NCI-H1048 (cell line): Measurements from ENCODE around the gene DHRS12.

Source experiments
- DNase-seq: peaks from one replicate; lab custom pipeline; 2025; lab: John Stamatoyannopoulos, UW

Gene DHRS12

DNA sequence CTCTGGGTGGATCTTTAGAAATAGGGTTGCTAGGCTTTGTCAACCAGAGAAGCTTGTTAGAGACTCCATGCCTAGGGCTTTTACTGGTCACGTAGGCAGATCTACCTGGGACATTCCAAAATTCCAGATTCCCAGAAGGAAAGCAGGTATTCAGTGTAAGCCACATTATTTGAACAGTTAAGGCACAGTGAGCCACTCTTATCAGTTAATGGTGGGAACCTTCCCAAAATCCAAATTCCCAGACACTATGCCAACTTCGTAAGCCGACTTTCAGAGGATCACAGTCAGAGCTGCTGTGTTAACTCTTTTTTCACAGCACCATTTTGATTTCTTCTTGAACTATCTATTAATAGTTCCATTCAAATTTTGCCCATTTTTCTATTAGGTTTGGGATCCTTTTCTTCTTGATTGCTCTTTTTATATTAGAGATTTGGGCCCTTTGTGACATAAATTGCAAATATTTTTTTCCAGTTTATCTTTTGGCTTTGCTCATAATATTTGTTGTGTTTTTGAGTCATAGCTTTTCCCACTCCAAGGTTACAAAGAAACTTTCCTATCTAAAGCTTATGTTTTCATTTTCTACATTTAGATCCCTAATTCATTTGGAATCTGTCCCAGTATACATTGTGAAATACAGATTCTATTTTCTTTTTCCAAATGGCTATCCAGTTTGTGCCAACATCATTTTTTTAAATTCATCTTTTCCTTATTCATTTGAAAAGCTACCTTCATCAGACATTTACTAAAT, 77.3 kb downstream of the DHRS12 start:
- no peak for DNase-seq

DNA sequence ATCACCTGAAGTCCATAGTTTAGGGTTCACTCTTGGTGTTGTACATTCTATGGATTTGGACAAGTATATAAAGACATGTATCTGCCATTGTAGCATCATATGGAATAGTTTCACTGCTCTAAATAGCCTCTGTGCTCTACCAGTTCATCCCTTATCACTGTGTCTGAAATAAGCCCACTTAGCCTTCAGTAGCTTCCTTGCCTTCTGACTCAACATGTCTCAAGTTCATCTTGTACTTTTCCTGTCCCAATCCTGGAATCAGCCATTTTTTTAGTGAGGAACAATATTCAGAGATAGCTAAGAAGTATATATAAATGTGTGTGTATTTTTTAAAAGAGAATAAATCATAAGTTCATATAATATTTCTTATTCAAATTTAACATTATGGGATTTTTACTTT, 79.2 kb downstream of the DHRS12 start:
- DNase-seq = no peak

DNA sequence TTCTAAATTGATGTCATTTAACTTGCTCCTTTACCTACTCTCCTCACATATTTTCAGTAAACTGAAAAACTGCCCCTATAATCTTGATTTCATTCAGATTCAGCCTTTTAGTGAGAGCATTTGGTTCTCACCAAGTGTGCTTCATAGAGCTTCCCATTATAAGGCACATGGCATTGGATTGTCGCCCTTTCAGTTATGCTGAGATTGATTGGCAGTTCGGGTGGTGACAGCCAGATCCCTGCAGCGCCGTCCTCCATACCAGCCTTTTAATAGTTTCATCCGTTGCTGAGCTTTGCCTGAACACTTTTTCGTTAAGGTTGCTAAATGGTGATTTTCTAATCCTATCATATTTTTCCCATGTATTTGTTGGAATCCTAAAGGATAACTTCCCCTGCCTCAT, 80.4 kb downstream of the DHRS12 start:
- no peak for DNase-seq

DNA sequence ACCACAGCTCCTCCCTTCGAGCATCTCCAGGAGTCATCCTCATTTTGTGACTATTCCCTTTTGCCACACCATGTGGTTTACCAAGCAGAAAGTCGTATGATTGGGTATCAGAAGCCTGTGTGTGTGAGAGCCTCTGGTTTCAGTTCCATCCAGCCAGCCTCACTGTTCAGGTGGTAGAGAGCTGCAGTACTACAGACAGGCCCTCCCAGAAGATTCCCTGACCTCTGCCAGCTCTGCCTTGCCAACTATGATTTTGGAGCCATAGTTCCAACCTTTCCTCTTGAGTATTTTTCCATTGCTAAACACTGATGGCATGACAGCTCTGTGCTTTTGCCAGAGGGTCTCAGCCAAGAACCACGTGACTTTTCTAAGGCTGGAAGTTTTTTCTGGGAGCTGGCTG, 82.5 kb downstream of the DHRS12 start:
- DNase-seq = no peak

DNA sequence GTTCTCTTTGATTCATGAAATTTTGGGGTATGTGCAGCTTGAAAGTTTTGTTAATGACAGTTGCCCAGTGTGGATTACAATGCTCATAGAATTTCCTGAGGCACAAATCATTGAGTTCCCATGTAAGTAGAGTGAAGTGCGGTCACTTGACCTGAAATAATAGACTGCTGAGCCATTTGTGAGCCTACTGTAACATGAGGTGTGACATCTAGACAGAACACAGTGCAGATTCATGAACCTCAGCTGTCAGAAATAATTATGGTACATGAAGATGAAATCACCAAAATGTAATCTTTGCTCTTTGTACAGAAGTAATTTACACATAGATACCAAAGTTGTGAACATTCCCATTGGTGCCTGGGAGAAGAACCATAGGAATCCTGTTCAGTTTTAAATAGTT, 84.6 kb downstream of the DHRS12 start:
- no peak for DNase-seq
